Measurements from ENCODE around the gene PSG3. TPM values are rescaled to one million over a fixed set of nuclear protein-coding genes. Genes with fewer than 3 reads are reported as not detected.
"Not testable (repeated sequence)": the region's sequence is repeated elsewhere in the genome, so short reads cannot be mapped to it uniquely, and the experiment has no call there.

The PSG3 gene
- total RNA-seq, 1 donor from 2014 or later: not detected

- H3K27ac ChIP-seq: no peak overlapping the region
- H3K36me3 ChIP-seq: no peaks in the 10 kb centered on the region
- no peak overlapping the region for H3K4me3 ChIP-seq
- no peak for DNase-seq (ENCODE audit: extremely low spot score in 2 of 2)
- no peaks in the 10 kb centered on the region for H3K27me3 ChIP-seq
- H3K4me1 ChIP-seq: no peaks in the 10 kb centered on the region
- TF ChIP-seq POLR2A (IDR thresholded peaks at IDR 0.05): no peak
- intact Hi-C loops (cut with DNase I): no loop called here
- H3K9me3 ChIP-seq: no peaks in the 10 kb centered on the region
Measured at GRCh38 chr19:42762789-42763188, 22.5 kb upstream of the PSG3 start.

- H3K27me3 ChIP-seq; H3K27ac ChIP-seq; H3K4me1 ChIP-seq; H3K36me3 ChIP-seq; DNase-seq (ENCODE audit: extremely low spot score in 2 of 2); H3K4me3 ChIP-seq; intact Hi-C loops (cut with DNase I); H3K9me3 ChIP-seq: not testable (repeated sequence)
Measured at GRCh38 chr19:42761924-42762295, 21.6 kb upstream of the PSG3 start.

- DNase-seq (ENCODE audit: extremely low spot score in 2 of 2); H3K9me3 ChIP-seq; intact Hi-C loops (cut with DNase I): not testable (repeated sequence)
Measured at GRCh38 chr19:42760954-42761923, 21.0 kb upstream of the PSG3 start.

GRCh38 chr19:42758667-42759066, 18.4 kb upstream of the PSG3 start:
- intact Hi-C loops (cut with DNase I); H3K4me3 ChIP-seq; H3K9me3 ChIP-seq; DNase-seq (ENCODE audit: extremely low spot score in 2 of 2); H3K36me3 ChIP-seq; H3K27me3 ChIP-seq; H3K27ac ChIP-seq; H3K4me1 ChIP-seq: not testable (repeated sequence)

More at GRCh38 chr19:42760954-42761923, 21.0 kb upstream of the PSG3 start:
- not testable (repeated sequence) for H3K27me3 ChIP-seq, H3K4me3 ChIP-seq, H3K27ac ChIP-seq, H3K4me1 ChIP-seq, H3K36me3 ChIP-seq

- H3K4me1 ChIP-seq; H3K27ac ChIP-seq; H3K4me3 ChIP-seq; intact Hi-C loops (cut with DNase I); H3K27me3 ChIP-seq; H3K36me3 ChIP-seq; H3K9me3 ChIP-seq: not testable (repeated sequence)
- peak in 1 of 2 donors; percentile 70 for DNase-seq (ENCODE audit: extremely low spot score in 2 of 2)
Measured at GRCh38 chr19:42752246-42752645, 12.0 kb upstream of the PSG3 start.

- H3K36me3 ChIP-seq; intact Hi-C loops (cut with DNase I); H3K4me3 ChIP-seq; DNase-seq (ENCODE audit: extremely low spot score in 2 of 2); H3K27me3 ChIP-seq; H3K9me3 ChIP-seq; H3K27ac ChIP-seq; H3K4me1 ChIP-seq: not testable (repeated sequence)
Measured at GRCh38 chr19:42741726-42742607, 1.7 kb upstream of the PSG3 start.

GRCh38 chr19:42737581-42738011, 2.7 kb downstream of the PSG3 start:
- H3K27me3 ChIP-seq; H3K27ac ChIP-seq; H3K4me3 ChIP-seq; H3K9me3 ChIP-seq; DNase-seq (ENCODE audit: extremely low spot score in 2 of 2); H3K36me3 ChIP-seq; intact Hi-C loops (cut with DNase I); H3K4me1 ChIP-seq: not testable (repeated sequence)

- H3K4me1 ChIP-seq; H3K27ac ChIP-seq; H3K27me3 ChIP-seq; intact Hi-C loops (cut with DNase I); H3K9me3 ChIP-seq; H3K4me3 ChIP-seq; DNase-seq (ENCODE audit: extremely low spot score in 2 of 2); H3K36me3 ChIP-seq: not testable (repeated sequence)
Measured at GRCh38 chr19:42728341-42728740, 11.9 kb downstream of the PSG3 start.

GRCh38 chr19:42714000-42714399, 26.3 kb downstream of the PSG3 start:
- H3K4me1 ChIP-seq; H3K9me3 ChIP-seq; H3K27ac ChIP-seq; H3K4me3 ChIP-seq; intact Hi-C loops (cut with DNase I); DNase-seq (ENCODE audit: extremely low spot score in 2 of 2); H3K27me3 ChIP-seq; H3K36me3 ChIP-seq: not testable (repeated sequence)

GRCh38 chr19:42712753-42713152, 27.5 kb downstream of the PSG3 start:
- H3K4me1 ChIP-seq; H3K36me3 ChIP-seq; intact Hi-C loops (cut with DNase I); DNase-seq (ENCODE audit: extremely low spot score in 2 of 2); H3K27ac ChIP-seq; H3K4me3 ChIP-seq; H3K9me3 ChIP-seq; H3K27me3 ChIP-seq: not testable (repeated sequence)

- H3K9me3 ChIP-seq; intact Hi-C loops (cut with DNase I); DNase-seq (ENCODE audit: extremely low spot score in 2 of 2); H3K4me3 ChIP-seq; H3K27ac ChIP-seq; H3K4me1 ChIP-seq; H3K27me3 ChIP-seq; H3K36me3 ChIP-seq: not testable (repeated sequence)
Measured at GRCh38 chr19:42710986-42711385, 29.3 kb downstream of the PSG3 start.
